Lower lobe of right lung (tissue), 2 donors: ENCODE measurements around the gene ACOXL. TPM values are rescaled to one million over a fixed set of nuclear protein-coding genes. Genes with fewer than 3 reads are reported as not detected.
A peak's percentile ranks its signal among the peaks of the same experiment; 100 is the strongest.

Experiments
- ATAC-seq, 2 donors: fragments of 200-7000 bp; cut with Tn5 transposase; one replicate each; pipeline ENCODE4 v1.9.1; 2020 to 2022; ENCODE audit warnings: mild to moderate bottlenecking in 2 of 2, moderate library complexity in 2 of 2
- DNase-seq: peaks from one replicate; pipeline ENCODE4 v3.0.0-alpha.2; 2020
- H3K27ac ChIP-seq: fragments of 200-600 bp; one replicate; pipeline ENCODE4 v1.8.0; 2022
- H3K27me3 ChIP-seq: fragments of 200-600 bp; one replicate; pipeline ENCODE4 v1.8.0; 2022; ENCODE audit warnings: low read depth
- H3K36me3 ChIP-seq: fragments of 200-600 bp; one replicate; pipeline ENCODE4 v1.8.0; 2022; ENCODE audit warnings: mild to moderate bottlenecking
- H3K4me1 ChIP-seq: fragments of 200-600 bp; one replicate; pipeline ENCODE4 v1.8.0; 2022
- H3K4me3 ChIP-seq: fragments of 200-600 bp; one replicate; pipeline ENCODE4 v1.8.0; 2022; ENCODE audit warnings: mild to moderate bottlenecking
- H3K9me3 ChIP-seq: fragments of 200-600 bp; one replicate; pipeline ENCODE4 v1.8.0; 2022
- CTCF ChIP-seq: fragments of 200-600 bp; IDR thresholded peaks from one replicate; pipeline ENCODE4 v1.8.0; 2022; ENCODE audit warnings: antibody characterized with exemption, mild to moderate bottlenecking
- intact Hi-C: fragments of 100-400 bp; cut with DNase I; formaldehyde crosslinking; loops from one replicate; pipeline ENCODE4 v1.11.0; 2022
- total RNA-seq: library from RNA; stranded (reverse); fragmentation: NEBNext Ultra II Directional; extraction: Animal tissue kit (Norgen Biotek cat#: 25700); gene quantifications from one replicate; pipeline ENCODE4 v1.2.1, GENCODE V29; 2021
- donor health status: DM: no; HTN: yes; CAD: no; lungs with severe emphysema.

Gene ACOXL
- total RNA-seq, 1 donor from 2014 or later: 38.5 TPM

GRCh38 chr2:110955045-110955444 lies 222.7 kb downstream of the ACOXL start:
- no peak for ATAC-seq
- Histone ChIP-seq H3K27me3 (no peaks in the 10 kb centered on the region), H3K36me3 (no peaks in the 10 kb centered on the region), H3K4me1 (no peaks in the 10 kb centered on the region), H3K9me3 (no peaks in the 10 kb centered on the region), H3K4me3 (no peak overlapping the region), H3K27ac (no peak overlapping the region)
- TF ChIP-seq CTCF: no peak
- intact Hi-C loops: no loop called here
- no peak for DNase-seq

GRCh38 chr2:110955556-110955955 lies 223.2 kb downstream of the ACOXL start:
- no peaks in the 10 kb centered on the region for H3K4me1 ChIP-seq
- H3K9me3 ChIP-seq: no peaks in the 10 kb centered on the region
- peak in 1 of 2 donors; percentile 41 for ATAC-seq
- no peak for TF ChIP-seq CTCF
- no peaks in the 10 kb centered on the region for H3K27me3 ChIP-seq
- intact Hi-C loops: no loop called here
- H3K4me3 ChIP-seq: no peak overlapping the region
- no peaks in the 10 kb centered on the region for H3K36me3 ChIP-seq
- no peak overlapping the region for H3K27ac ChIP-seq
- no peak for DNase-seq

GRCh38 chr2:110957293-110957692 lies 224.9 kb downstream of the ACOXL start:
- DNase-seq: no peak
- H3K27me3 ChIP-seq: no peaks in the 10 kb centered on the region
- H3K9me3 ChIP-seq: no peaks in the 10 kb centered on the region
- no peaks in the 10 kb centered on the region for H3K36me3 ChIP-seq
- TF ChIP-seq CTCF: no peak
- H3K4me1 ChIP-seq: no peaks in the 10 kb centered on the region
- H3K27ac ChIP-seq: no peak overlapping the region
- intact Hi-C loops: no loop called here
- ATAC-seq: no peak
- H3K4me3 ChIP-seq: no peak overlapping the region

GRCh38 chr2:110958346-110959119 lies 226.2 kb downstream of the ACOXL start:
- no peaks in the 10 kb centered on the region for H3K27me3 ChIP-seq
- no peak overlapping the region for H3K27ac ChIP-seq
- no peaks in the 10 kb centered on the region for H3K36me3 ChIP-seq
- ATAC-seq (no peak), DNase-seq (no peak)
- no peaks in the 10 kb centered on the region for H3K9me3 ChIP-seq
- H3K4me3 ChIP-seq: no peak overlapping the region
- no peaks in the 10 kb centered on the region for H3K4me1 ChIP-seq
- TF ChIP-seq CTCF: no peak
- intact Hi-C loops: no loop called here

- Histone ChIP-seq H3K27me3 (no peaks in the 10 kb centered on the region), H3K27ac (no peak overlapping the region), H3K9me3 (no peaks in the 10 kb centered on the region), H3K4me3 (no peak overlapping the region), H3K36me3 (no peaks in the 10 kb centered on the region), H3K4me1 (no peaks in the 10 kb centered on the region)
- ATAC-seq (no peak), DNase-seq (no peak)
- no peak for TF ChIP-seq CTCF
- intact Hi-C loops: no loop called here
Measured at GRCh38 chr2:110959198-110959597, 226.8 kb downstream of the ACOXL start.
